B cell (primary cell): ENCODE data around the gene MYF5.

Experiments
- EZH2 ChIP-seq: IDR thresholded peaks from 2 replicates; pipeline ENCODE4 v1.6.1; 2012; ENCODE audit warnings: borderline replicate concordance, low read depth, mild to moderate bottlenecking, moderate library complexity, low read length; ENCODE audit not compliant: insufficient read depth, poor library complexity, severe bottlenecking
- TF ChIP-seq, protein P1 (sequence below): fragments of 200-600 bp; IDR thresholded peaks from one replicate; pipeline ENCODE4 v1.8.0; 2022; ENCODE audit warnings: antibody characterized with exemption, mild to moderate bottlenecking

DNA sequence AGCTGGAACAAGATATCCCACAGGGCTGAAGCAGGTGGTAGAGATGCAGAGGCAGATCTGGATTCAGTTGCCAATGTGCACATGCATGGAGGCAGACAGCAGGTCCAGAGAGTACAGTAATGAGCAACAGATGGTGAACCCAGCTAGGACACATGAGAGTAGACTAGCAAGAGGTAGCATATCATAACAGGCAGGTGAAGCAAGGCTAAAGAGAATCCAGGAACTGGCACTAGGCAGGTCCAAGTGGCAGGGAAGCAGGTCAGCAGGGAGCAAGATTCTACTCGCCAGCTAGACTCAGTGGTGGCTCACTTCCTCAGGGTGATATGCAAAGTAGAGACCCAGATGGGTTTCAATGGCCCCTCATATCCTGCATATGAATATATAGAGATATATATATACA is 24.6 kb upstream of the MYF5 start:
- TF ChIP-seq, protein P1, sequence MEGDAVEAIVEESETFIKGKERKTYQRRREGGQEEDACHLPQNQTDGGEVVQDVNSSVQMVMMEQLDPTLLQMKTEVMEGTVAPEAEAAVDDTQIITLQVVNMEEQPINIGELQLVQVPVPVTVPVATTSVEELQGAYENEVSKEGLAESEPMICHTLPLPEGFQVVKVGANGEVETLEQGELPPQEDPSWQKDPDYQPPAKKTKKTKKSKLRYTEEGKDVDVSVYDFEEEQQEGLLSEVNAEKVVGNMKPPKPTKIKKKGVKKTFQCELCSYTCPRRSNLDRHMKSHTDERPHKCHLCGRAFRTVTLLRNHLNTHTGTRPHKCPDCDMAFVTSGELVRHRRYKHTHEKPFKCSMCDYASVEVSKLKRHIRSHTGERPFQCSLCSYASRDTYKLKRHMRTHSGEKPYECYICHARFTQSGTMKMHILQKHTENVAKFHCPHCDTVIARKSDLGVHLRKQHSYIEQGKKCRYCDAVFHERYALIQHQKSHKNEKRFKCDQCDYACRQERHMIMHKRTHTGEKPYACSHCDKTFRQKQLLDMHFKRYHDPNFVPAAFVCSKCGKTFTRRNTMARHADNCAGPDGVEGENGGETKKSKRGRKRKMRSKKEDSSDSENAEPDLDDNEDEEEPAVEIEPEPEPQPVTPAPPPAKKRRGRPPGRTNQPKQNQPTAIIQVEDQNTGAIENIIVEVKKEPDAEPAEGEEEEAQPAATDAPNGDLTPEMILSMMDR, result no peak
- TF ChIP-seq EZH2, result no peak
